Endothelial cell (in vitro differentiated cells): ENCODE results near the gene DISC1. TPM values are rescaled to one million over a fixed set of nuclear protein-coding genes. Genes with fewer than 3 reads are reported as not detected.
A peak's percentile ranks its signal among the peaks of the same experiment; 100 is the strongest.
"Not testable (repeated sequence)": the region's sequence is repeated elsewhere in the genome, so short reads cannot be mapped to it uniquely, and the experiment has no call there.

Experiments used
- DNase-seq: peaks from one replicate; pipeline ENCODE4 v3.0.0; 2021; ENCODE audit warnings: low spot score
- H3K27ac Mint-ChIP-seq: one replicate; pipeline ENCODE4 v1.8.0; 2021; ENCODE audit warnings: mixed read lengths, inconsistent platforms; ENCODE audit not compliant: unreplicated experiment
- H3K27me3 Mint-ChIP-seq: one replicate; pipeline ENCODE4 v1.8.0; 2021; ENCODE audit warnings: mild to moderate bottlenecking, moderate library complexity, mixed read lengths, inconsistent platforms; ENCODE audit not compliant: unreplicated experiment
- H3K36me3 Mint-ChIP-seq: one replicate; pipeline ENCODE4 v1.8.0; 2021; ENCODE audit warnings: mild to moderate bottlenecking, low read depth, mixed read lengths, inconsistent platforms; ENCODE audit not compliant: unreplicated experiment
- H3K4me1 Mint-ChIP-seq: one replicate; pipeline ENCODE4 v1.8.0; 2021; ENCODE audit warnings: mild to moderate bottlenecking, mixed read lengths, inconsistent platforms; ENCODE audit not compliant: unreplicated experiment
- H3K4me3 Mint-ChIP-seq: one replicate; pipeline ENCODE4 v1.8.0; 2021; ENCODE audit warnings: mild to moderate bottlenecking, mixed read lengths, inconsistent platforms; ENCODE audit not compliant: unreplicated experiment
- H3K9me3 Mint-ChIP-seq: one replicate; pipeline ENCODE4 v1.8.0; 2021; ENCODE audit warnings: mixed read lengths, inconsistent platforms; ENCODE audit not compliant: unreplicated experiment
- CTCF ChIP-seq: fragments of 200-600 bp; sonication (generic); IDR thresholded peaks from one replicate; pipeline ENCODE4 v1.5.0; 2021; ENCODE audit warnings: antibody characterized with exemption; ENCODE audit not compliant: unreplicated experiment
- total RNA-seq: library from RNA; stranded (reverse); fragmentation: NEBNext Ultra II Directional; extraction: Animal tissue kit (Norgen Biotek cat#: 25700); gene quantifications from one replicate; pipeline ENCODE4 v1.2.1, GENCODE V29; 2021; ENCODE audit not compliant: unreplicated experiment

DISC1 gene
- total RNA-seq, 1 donor from 2014 or later, result 82.5 TPM

GRCh38 chr1:231584117-231584516, 42.5 kb upstream of the DISC1 start:
- H3K9me3 Mint-ChIP-seq, result no peaks in the 10 kb centered on the region
- no peak for TF ChIP-seq CTCF
- no peak overlapping the region for H3K4me3 Mint-ChIP-seq
- H3K36me3 Mint-ChIP-seq, result no peaks in the 10 kb centered on the region
- DNase-seq, result no peak
- peak overlapping the region; percentile 52 for H3K27ac Mint-ChIP-seq
- H3K4me1 Mint-ChIP-seq, result peaks cover 12% of the 10 kb centered on the region
- no peaks in the 10 kb centered on the region for H3K27me3 Mint-ChIP-seq

DNA sequence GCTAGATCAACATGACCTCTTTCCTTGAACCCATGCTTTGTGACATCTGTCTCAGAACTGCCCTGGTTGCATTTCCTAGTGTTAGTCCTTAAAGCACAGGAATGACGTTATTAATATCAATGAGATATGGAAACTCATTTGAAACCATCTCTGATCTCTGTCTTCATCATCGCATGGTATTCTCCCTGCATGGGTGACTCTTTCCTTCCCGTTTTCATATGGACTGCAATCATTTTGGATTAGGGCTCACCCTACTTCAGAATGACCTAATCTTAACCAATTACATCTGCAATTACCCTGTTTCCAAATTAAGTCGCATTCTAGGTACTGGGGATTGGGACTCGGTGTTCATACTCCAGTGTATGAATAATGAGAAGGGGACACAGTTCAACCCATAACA, 41.7 kb upstream of the DISC1 start:
- DNase-seq, result no peak
- H3K27ac Mint-ChIP-seq, result no peak overlapping the region
- no peak for TF ChIP-seq CTCF
- no peaks in the 10 kb centered on the region for H3K36me3 Mint-ChIP-seq
- peaks cover 12% of the 10 kb centered on the region for H3K4me1 Mint-ChIP-seq
- H3K27me3 Mint-ChIP-seq, result no peaks in the 10 kb centered on the region
- H3K4me3 Mint-ChIP-seq, result no peak overlapping the region
- no peaks in the 10 kb centered on the region for H3K9me3 Mint-ChIP-seq

DNA sequence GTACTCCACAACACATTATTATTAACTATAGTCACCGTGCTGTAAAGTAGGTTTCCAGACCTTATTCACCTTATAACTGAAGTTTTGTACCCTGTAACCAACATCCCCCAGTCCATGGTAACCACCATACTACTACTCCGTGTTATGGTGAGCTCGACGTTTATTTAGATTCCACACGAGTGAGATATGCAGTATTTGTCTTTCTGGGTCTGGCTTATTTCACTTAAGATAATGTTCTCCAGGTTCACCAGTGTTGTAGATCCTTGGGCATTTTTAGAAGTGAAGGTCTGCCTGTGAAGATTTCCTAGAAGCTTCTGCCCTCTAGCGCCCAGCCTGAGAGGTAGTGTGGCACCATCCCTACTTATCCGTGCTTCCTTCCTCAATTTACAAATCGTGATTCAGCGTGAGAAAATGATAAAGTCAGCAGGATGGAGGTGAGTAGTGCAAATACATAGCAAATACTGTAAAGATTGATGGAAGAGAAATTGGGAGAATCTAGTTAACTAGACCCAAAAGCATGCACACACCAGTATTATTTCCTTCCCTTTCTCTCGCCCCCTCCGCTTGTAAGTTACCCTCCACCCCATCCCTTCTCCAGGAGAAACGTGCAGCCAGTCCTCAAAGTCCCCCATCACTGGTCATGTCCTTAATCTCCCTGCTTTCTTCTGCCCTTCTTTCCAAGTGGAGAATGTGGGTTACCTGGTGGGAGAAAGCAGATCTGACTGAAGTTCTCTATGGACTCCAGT, 36.0 kb upstream of the DISC1 start:
- no peak for TF ChIP-seq CTCF
- H3K4me3 Mint-ChIP-seq, result no peak overlapping the region
- H3K4me1 Mint-ChIP-seq, result peaks cover 11% of the 10 kb centered on the region
- no peaks in the 10 kb centered on the region for H3K27me3 Mint-ChIP-seq
- DNase-seq, result peak; percentile 53
- no peaks in the 10 kb centered on the region for H3K9me3 Mint-ChIP-seq
- H3K27ac Mint-ChIP-seq, result no peak overlapping the region
- no peaks in the 10 kb centered on the region for H3K36me3 Mint-ChIP-seq

GRCh38 chr1:231591466-231591865, 35.1 kb upstream of the DISC1 start:
- Mint-ChIP-seq H3K4me1 (peaks cover 15% of the 10 kb centered on the region), H3K9me3 (no peaks in the 10 kb centered on the region), H3K4me3 (no peak overlapping the region), H3K27me3 (no peaks in the 10 kb centered on the region), H3K27ac (no peak overlapping the region), H3K36me3 (no peaks in the 10 kb centered on the region)
- TF ChIP-seq CTCF, result no peak
- no peak for DNase-seq

DNA sequence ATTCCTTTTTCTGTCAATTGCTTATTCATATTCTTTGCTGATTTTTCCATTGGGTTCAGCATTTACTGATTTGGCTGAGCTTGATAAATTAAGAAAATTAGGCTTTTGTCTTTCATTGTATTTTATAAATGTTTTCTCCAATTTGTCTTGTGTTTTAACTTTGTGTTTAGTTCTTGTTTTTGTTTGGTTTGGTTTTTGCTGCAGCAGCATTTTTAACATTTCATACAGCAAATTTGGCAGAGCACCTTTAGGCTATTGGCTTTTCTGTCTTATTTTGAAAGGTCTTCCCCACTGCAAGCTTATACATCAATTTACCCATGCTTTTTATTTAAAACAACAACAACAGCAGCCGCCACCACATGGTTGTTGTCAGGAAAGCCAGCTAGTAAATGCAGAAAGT, 33.8 kb upstream of the DISC1 start:
- no peaks in the 10 kb centered on the region for H3K9me3 Mint-ChIP-seq
- no peak for DNase-seq
- TF ChIP-seq CTCF, result no peak
- H3K27ac Mint-ChIP-seq, result no peak overlapping the region
- no peak overlapping the region for H3K4me3 Mint-ChIP-seq
- no peaks in the 10 kb centered on the region for H3K27me3 Mint-ChIP-seq
- H3K36me3 Mint-ChIP-seq, result no peaks in the 10 kb centered on the region
- peaks cover 15% of the 10 kb centered on the region for H3K4me1 Mint-ChIP-seq

DNA sequence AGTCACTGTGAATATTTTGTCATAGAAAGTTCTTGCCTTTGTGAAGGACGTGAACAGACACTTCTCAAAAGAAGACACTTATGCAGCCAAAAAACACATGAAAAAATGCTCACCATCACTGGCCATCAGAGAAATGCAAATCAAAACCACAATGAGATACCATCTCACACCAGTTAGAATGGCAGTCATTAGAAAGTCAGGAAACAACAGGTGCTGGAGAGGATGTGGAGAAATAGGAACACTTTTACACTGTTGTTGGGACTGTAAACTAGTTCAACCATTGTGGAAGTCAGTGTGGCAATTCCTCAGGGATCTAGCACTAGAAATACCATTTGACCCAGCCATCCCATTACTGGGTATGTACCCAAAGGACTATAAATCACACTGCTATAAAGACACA, 33.3 kb upstream of the DISC1 start:
- not testable (repeated sequence) for H3K27me3 Mint-ChIP-seq, H3K36me3 Mint-ChIP-seq, H3K27ac Mint-ChIP-seq, DNase-seq, H3K9me3 Mint-ChIP-seq, H3K4me3 Mint-ChIP-seq
- peaks cover 15% of the 10 kb centered on the region for H3K4me1 Mint-ChIP-seq
